ENCODE measurements around the gene ACOXL.

- no peak for TF ChIP-seq CTCF (conservative IDR thresholded peaks at IDR 0.05 in 1 of 2, IDR thresholded peaks at IDR 0.05 in 1 of 2; ENCODE audit: extremely low read depth in 1 of 2, insufficient read depth in 1 of 2, low read depth in 1 of 2, low read length in 2 of 2)
- TF ChIP-seq EZH2 (IDR thresholded peaks at IDR 0.05; ENCODE audit: borderline replicate concordance, low read length): no peak
Measured at GRCh38 chr2:110790907-110791306, 58.5 kb downstream of the ACOXL start.

Data from mammary epithelial cell (primary cell).